Caco-2 (cell line): ENCODE data around the gene PHF20. TPM values are rescaled to one million over a fixed set of nuclear protein-coding genes. Genes with fewer than 3 reads are reported as not detected.
"Not testable (repeated sequence)": the region's sequence is repeated elsewhere in the genome, so short reads cannot be mapped to it uniquely, and the experiment has no call there.

Source experiments
- BruUV-seq: library from RNA; stranded (reverse); fragments of 400-500 nt; replicated peaks from 2 replicates; lab custom pipeline; 2021; lab: Mats Ljungman, UMichigan
- CTCF ChIA-PET: fragments of 300-600 bp; sonication (Branson Sonifier 250); formaldehyde crosslinking; loops from one replicate; lab custom pipeline; 2022; ENCODE audit warnings: antibody characterized with exemption; lab: Charles Lee
- POLR2A ChIA-PET: fragments of 300-600 bp; sonication (Branson Sonifier 250); formaldehyde crosslinking; loops from one replicate; lab custom pipeline; 2022; ENCODE audit warnings: antibody characterized with exemption; lab: Charles Lee
- DNase-seq, 2 experiments: peaks; one replicate each; pipeline versions ENCODE4 v3.0.0 to v3.0.0-alpha.2; 2020 to 2022
- H3K27me3 ChIP-seq: replicated peaks from 2 replicates; pipeline ENCODE4 v1.6.0; 2011; ENCODE audit warnings: low read length; ENCODE audit not compliant: control insufficient read depth, insufficient read depth
- H3K36me3 ChIP-seq: 2 replicates; pipeline ENCODE4 v1.5.1; 2011; ENCODE audit warnings: low read length; ENCODE audit not compliant: control insufficient read depth, insufficient read depth
- H3K4me1 ChIP-seq: fragments of 250-450 bp; sonication (Bioruptor Pico); 2 replicates; pipeline ENCODE4 v1.5.1; 2020; ENCODE audit warnings: mild to moderate bottlenecking
- H3K4me3 ChIP-seq: 2 replicates; pipeline ENCODE4 v1.5.1; 2011; ENCODE audit warnings: low read depth, mild to moderate bottlenecking, control low read depth, low read length
- H3K9me3 ChIP-seq: fragments of 250-450 bp; sonication (Bioruptor Pico); 2 replicates; pipeline ENCODE4 v1.5.1; 2020; ENCODE audit warnings: mild to moderate bottlenecking, moderate library complexity
- H3K27ac Mint-ChIP-seq: one replicate; pipeline ENCODE4 v1.8.0; 2022; ENCODE audit warnings: mixed read lengths; ENCODE audit not compliant: unreplicated experiment
- H3K27me3 Mint-ChIP-seq: one replicate; pipeline ENCODE4 v1.8.0; 2022; ENCODE audit warnings: mixed read lengths; ENCODE audit not compliant: insufficient read depth, unreplicated experiment
- H3K36me3 Mint-ChIP-seq: one replicate; pipeline ENCODE4 v1.8.0; 2022; ENCODE audit warnings: mild to moderate bottlenecking, mixed read lengths; ENCODE audit not compliant: insufficient read depth, unreplicated experiment
- H3K4me1 Mint-ChIP-seq: one replicate; pipeline ENCODE4 v1.8.0; 2022; ENCODE audit warnings: low read depth, mixed read lengths; ENCODE audit not compliant: unreplicated experiment
- H3K4me3 Mint-ChIP-seq: one replicate; pipeline ENCODE4 v1.8.0; 2022; ENCODE audit warnings: mild to moderate bottlenecking, moderate library complexity, mixed read lengths; ENCODE audit not compliant: unreplicated experiment
- H3K9me3 Mint-ChIP-seq: one replicate; pipeline ENCODE4 v1.8.0; 2022; ENCODE audit warnings: mixed read lengths; ENCODE audit not compliant: unreplicated experiment
- intact Hi-C: fragments of 100-400 bp; cut with micrococcal nuclease; formaldehyde crosslinking; loops from one replicate; pipeline ENCODE4 v1.10.0; 2022; ENCODE audit not compliant: unreplicated experiment
- total RNA-seq: library from RNA; stranded (reverse); gene quantifications from 2 replicates; pipeline ENCODE4 v1.2.3, GENCODE V29; 2022
- TF ChIP-seq, protein P1 (sequence below), 2 experiments: fragments of 200-600 bp in 1 of 2; IDR thresholded peaks; 1 replicate in 1 of 2; 2 replicates in 1 of 2; pipeline versions ENCODE4 v1.5.1 to v1.8.0; 2011 to 2022; ENCODE audit warnings: antibody characterized with exemption in 1 of 2, control low read depth in 1 of 2, inconsistent platforms in 1 of 2, low read depth in 1 of 2, low read length in 1 of 2, mild to moderate bottlenecking in 1 of 2, moderate library complexity in 1 of 2; ENCODE audit not compliant: insufficient read depth in 1 of 2, severe bottlenecking in 1 of 2, unreplicated experiment in 1 of 2

Gene PHF20
- total RNA-seq, 1 experiment from 2014 or later: 109 TPM

DNA sequence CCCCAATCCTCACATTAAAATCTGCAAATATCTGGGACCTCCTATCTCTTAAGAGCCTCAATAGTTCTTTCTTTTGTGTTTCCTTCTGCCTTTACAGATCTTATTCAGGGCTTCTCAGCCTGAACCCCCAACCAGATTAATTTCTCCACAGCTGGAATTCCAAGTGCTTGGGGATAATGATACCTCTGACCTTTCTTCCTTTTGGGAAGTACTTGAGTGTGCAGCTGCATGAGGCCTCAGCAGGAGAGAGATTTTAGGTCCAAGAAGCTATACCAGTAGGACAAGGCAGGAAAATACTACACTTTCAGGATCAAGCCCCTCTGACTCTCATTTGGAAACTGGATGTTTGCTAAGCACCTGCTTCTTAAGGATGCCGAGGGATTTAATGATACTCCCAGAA, 2.6 kb downstream of the PHF20 start:
- no peaks in the 10 kb centered on the region for H3K9me3 Mint-ChIP-seq
- H3K27me3 Mint-ChIP-seq: no peaks in the 10 kb centered on the region
- Histone ChIP-seq H3K4me3 (no peak overlapping the region), H3K27me3 (no peaks in the 10 kb centered on the region), H3K4me1 (peaks cover 48% of the 10 kb centered on the region), H3K9me3 (no peaks in the 10 kb centered on the region), H3K36me3 (peaks cover 3% of the 10 kb centered on the region; the same call in 1 of the 2 replicates)
- H3K4me3 Mint-ChIP-seq: peak overlapping the region; percentile 80
- no peak for DNase-seq
- CTCF ChIA-PET: no interaction called here
- TF ChIP-seq, protein P1, sequence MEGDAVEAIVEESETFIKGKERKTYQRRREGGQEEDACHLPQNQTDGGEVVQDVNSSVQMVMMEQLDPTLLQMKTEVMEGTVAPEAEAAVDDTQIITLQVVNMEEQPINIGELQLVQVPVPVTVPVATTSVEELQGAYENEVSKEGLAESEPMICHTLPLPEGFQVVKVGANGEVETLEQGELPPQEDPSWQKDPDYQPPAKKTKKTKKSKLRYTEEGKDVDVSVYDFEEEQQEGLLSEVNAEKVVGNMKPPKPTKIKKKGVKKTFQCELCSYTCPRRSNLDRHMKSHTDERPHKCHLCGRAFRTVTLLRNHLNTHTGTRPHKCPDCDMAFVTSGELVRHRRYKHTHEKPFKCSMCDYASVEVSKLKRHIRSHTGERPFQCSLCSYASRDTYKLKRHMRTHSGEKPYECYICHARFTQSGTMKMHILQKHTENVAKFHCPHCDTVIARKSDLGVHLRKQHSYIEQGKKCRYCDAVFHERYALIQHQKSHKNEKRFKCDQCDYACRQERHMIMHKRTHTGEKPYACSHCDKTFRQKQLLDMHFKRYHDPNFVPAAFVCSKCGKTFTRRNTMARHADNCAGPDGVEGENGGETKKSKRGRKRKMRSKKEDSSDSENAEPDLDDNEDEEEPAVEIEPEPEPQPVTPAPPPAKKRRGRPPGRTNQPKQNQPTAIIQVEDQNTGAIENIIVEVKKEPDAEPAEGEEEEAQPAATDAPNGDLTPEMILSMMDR (IDR thresholded peaks at IDR 0.05; ENCODE audit: insufficient read depth in 1 of 2, low read depth in 1 of 2, low read length in 1 of 2, severe bottlenecking in 1 of 2, unreplicated experiment in 1 of 2): no peak
- intact Hi-C loops: loop anchor here (5.0 kb wide), 1 partner anchor 157 kb away; the partner anchor contains the start of gene SPAG4
- POLR2A ChIA-PET: interaction anchor here (1.8 kb wide), 1 partner anchor 32 kb away, joined by 8 read pairs; the partner anchor contains the start of gene RBM39
- H3K27ac Mint-ChIP-seq: peak overlapping the region; percentile 90
- peaks cover 42% of the 10 kb centered on the region for H3K4me1 Mint-ChIP-seq
- no TSS peak for BruUV-seq
- peaks cover 59% of the 10 kb centered on the region for H3K36me3 Mint-ChIP-seq

DNA sequence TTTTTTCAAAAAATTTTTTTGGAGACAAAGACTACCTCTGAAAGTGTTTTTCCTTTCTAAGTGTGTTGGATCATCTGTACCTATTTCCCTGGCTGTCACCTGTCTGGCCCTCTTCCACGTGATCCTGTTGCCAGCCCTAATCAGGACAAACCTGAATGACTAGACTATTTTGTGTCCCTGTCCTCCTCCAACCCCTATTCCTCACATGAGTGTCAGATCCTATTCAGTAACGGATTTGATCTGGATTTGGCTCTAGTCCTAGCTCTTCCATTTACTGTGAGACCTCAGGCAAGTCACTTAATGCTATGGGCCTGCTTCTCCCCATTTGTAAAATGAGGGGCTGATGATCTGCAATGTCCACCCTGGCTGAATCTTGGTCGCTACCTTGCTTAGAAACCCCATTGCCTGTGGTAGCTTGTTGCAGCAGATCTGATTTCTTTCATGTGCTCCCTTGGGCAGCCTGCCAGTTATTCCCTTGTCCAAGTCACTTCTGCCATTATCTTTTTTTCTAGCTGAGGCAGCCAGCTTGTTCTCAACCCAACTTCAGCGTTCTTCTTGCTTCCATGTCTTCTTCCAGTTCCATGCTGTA, 4.8 kb downstream of the PHF20 start:
- TF ChIP-seq, protein P1 (IDR thresholded peaks at IDR 0.05; ENCODE audit: insufficient read depth in 1 of 2, low read depth in 1 of 2, low read length in 1 of 2, severe bottlenecking in 1 of 2, unreplicated experiment in 1 of 2): no peak
- no peak for DNase-seq
- no peaks in the 10 kb centered on the region for H3K9me3 ChIP-seq
- ChIA-PET CTCF (interaction anchor here (0.7 to 1.1 kb wide), 3 partner anchors 28 to 108 kb away, joined by 3 read pairs; partner anchors contain the start of gene RBM39), POLR2A (interaction anchor here (0.6 to 1.8 kb wide), 2 partner anchors 34 to 37 kb away, joined by 3 to 31 read pairs; partner anchors contain the start of gene RBM39)
- H3K27me3 ChIP-seq: no peaks in the 10 kb centered on the region
- Mint-ChIP-seq H3K4me1 (peaks cover 35% of the 10 kb centered on the region), H3K9me3 (no peaks in the 10 kb centered on the region), H3K36me3 (peaks cover 75% of the 10 kb centered on the region), H3K27ac (peak overlapping the region; percentile 43), H3K27me3 (no peaks in the 10 kb centered on the region), H3K4me3 (peak overlapping the region; percentile 0)
- H3K4me3 ChIP-seq: no peak overlapping the region
- no TSS peak for BruUV-seq
- intact Hi-C loops: no loop called here
- peaks cover 3% of the 10 kb centered on the region; the same call in 1 of the 2 replicates for H3K36me3 ChIP-seq
- peaks cover 40% of the 10 kb centered on the region for H3K4me1 ChIP-seq

DNA sequence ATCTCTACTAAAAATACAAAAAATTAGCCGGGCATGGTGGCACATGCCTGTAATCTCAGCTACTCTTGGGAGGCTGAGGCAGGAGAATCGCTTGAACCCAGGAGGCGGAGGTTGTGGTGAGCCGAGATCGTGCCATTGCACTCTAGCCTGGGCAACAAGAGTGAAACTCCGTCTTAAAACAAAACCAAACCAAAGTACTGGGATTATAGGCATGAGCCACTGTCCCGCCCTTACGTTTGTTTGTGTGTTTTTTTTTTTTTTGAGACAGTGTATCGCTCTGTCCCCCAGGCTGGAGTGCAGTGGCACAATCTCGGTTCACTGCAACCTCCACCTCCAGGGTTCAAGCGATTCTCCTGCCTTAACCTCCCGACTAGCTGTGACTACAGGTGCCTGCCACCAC, 12.0 kb downstream of the PHF20 start:
- DNase-seq, H3K9me3 ChIP-seq, H3K27me3 Mint-ChIP-seq, CTCF ChIA-PET, intact Hi-C loops, H3K27ac Mint-ChIP-seq, H3K27me3 ChIP-seq, BruUV-seq, POLR2A ChIA-PET, H3K9me3 Mint-ChIP-seq, H3K4me1 ChIP-seq, H3K4me3 ChIP-seq, H3K4me1 Mint-ChIP-seq, H3K36me3 ChIP-seq, H3K4me3 Mint-ChIP-seq: not testable (repeated sequence)
- H3K36me3 Mint-ChIP-seq: peaks cover 98% of the 10 kb centered on the region

DNA sequence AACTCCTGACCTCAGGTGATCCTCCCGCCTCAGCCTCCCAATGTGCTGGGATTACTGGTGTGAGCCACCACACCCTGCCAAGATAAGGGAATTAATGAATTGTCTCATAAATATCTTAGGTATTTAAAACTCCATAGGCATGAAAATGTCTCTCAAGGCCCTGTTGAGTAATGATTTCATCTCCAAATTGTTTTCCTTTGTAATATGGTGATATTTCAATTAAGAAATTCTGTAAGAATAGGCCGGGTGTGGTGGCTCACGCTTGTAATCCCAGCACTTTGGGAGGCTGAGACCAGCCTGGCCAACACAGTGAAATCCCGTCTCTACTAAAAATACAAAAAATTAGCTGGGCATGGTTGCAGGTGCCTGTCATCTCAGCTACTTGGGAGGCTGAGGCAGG, 13.7 kb downstream of the PHF20 start:
- ChIA-PET CTCF (interaction anchor here (1.0 kb wide), 1 partner anchor 44 kb away, joined by 7 read pairs; the partner anchor contains the start of gene RBM39), POLR2A (interaction anchor here (1.6 kb wide), 1 partner anchor 43 kb away, joined by 20 read pairs; the partner anchor contains the start of gene RBM39)
- Mint-ChIP-seq H3K27ac (peak overlapping the region; percentile 6), H3K36me3 (peaks cover 98% of the 10 kb centered on the region)
- H3K4me3 ChIP-seq, DNase-seq, H3K4me3 Mint-ChIP-seq, H3K4me1 ChIP-seq, BruUV-seq, H3K4me1 Mint-ChIP-seq, H3K36me3 ChIP-seq, H3K27me3 Mint-ChIP-seq, H3K27me3 ChIP-seq, intact Hi-C loops, H3K9me3 ChIP-seq, H3K9me3 Mint-ChIP-seq: not testable (repeated sequence)
